HG02763 (cell line): ENCODE measurements around the gene CD7.
"Not testable (repeated sequence)": the region's sequence is repeated elsewhere in the genome, so short reads cannot be mapped to it uniquely, and the experiment has no call there.

ENCODE experiments used
- ATAC-seq: cut with Tn5 transposase; IDR thresholded peaks from one replicate; pipeline ENCODE4 v1.9.1; 2021; ENCODE audit warnings: mild to moderate bottlenecking, moderate library complexity; ENCODE audit not compliant: unreplicated experiment

CD7 gene

GRCh38 chr17:82317394-82318168 lies at the start of gene CD7:
Gene CD7, minus strand, starts transcription at chr17:82317608. Its CDS starts 113 bp downstream, at chr17:82317495.
- ATAC-seq, result no peak

GRCh38 chr17:82366749-82367148 lies 49.3 kb upstream of the CD7 start:
- no peak for ATAC-seq

GRCh38 chr17:82365606-82366295 lies 48.3 kb upstream of the CD7 start:
- ATAC-seq, result no peak

- no peak for ATAC-seq
Measured at GRCh38 chr17:82361885-82362633, 44.7 kb upstream of the CD7 start.

GRCh38 chr17:82359451-82360074 lies 42.2 kb upstream of the CD7 start:
- ATAC-seq, result not testable (repeated sequence)

GRCh38 chr17:82358465-82359350 lies 41.3 kb upstream of the CD7 start, which contains the start of gene TEX19:
Gene TEX19, plus strand, starts transcription at chr17:82359247. Its CDS starts 2,904 bp downstream, at chr17:82362151.
- no peak for ATAC-seq

- ATAC-seq, result no peak
Measured at GRCh38 chr17:82357394-82357793, 40.0 kb upstream of the CD7 start.

- ATAC-seq, result no peak
Measured at GRCh38 chr17:82356845-82357355, 39.5 kb upstream of the CD7 start.

- ATAC-seq, result no peak
Measured at GRCh38 chr17:82355770-82356427, 38.5 kb upstream of the CD7 start.

- no peak for ATAC-seq
Measured at GRCh38 chr17:82354804-82355308, 37.4 kb upstream of the CD7 start.

- no peak for ATAC-seq
Measured at GRCh38 chr17:82353484-82353883, 36.1 kb upstream of the CD7 start.

- ATAC-seq, result peak; percentile 32
Measured at GRCh38 chr17:82351713-82352488, 34.5 kb upstream of the CD7 start.

- ATAC-seq, result peak; percentile 38
Measured at GRCh38 chr17:82351254-82351712, 33.9 kb upstream of the CD7 start.

GRCh38 chr17:82350182-82351030 lies 33.0 kb upstream of the CD7 start:
- no peak for ATAC-seq

GRCh38 chr17:82349287-82349701 lies 31.9 kb upstream of the CD7 start:
- no peak for ATAC-seq

- ATAC-seq, result no peak
Measured at GRCh38 chr17:82348866-82349265, 31.5 kb upstream of the CD7 start.

- ATAC-seq, result no peak
Measured at GRCh38 chr17:82348434-82348833, 31.0 kb upstream of the CD7 start.
